ENCODE results near the gene RHCE.
A peak's percentile ranks its signal among the peaks of the same experiment; 100 is the strongest.
"Not testable (repeated sequence)": the region's sequence is repeated elsewhere in the genome, so short reads cannot be mapped to it uniquely, and the experiment has no call there.

The RHCE gene

DNA sequence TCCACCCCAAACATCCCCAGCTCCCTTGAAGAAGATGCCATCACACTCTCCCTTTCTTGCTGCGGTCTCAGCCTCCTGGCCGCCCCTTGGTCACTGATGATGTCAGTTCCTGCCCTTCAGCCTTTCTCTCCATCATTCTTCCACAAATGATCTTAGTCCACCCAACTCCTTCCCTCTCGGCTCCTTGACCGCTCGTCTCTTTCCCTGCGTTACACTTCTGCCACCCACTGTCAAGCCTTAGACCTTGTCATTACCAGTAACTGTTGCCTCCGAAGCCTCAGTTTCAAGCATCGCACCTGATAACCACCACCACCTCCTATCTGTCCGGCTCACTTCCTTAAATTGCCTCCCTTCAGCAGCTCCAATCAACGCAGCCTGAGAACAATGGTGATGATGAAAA lies 23.1 kb downstream of the RHCE start:
- DNase-seq (ENCODE audit: low read depth) = not testable (repeated sequence)

DNA sequence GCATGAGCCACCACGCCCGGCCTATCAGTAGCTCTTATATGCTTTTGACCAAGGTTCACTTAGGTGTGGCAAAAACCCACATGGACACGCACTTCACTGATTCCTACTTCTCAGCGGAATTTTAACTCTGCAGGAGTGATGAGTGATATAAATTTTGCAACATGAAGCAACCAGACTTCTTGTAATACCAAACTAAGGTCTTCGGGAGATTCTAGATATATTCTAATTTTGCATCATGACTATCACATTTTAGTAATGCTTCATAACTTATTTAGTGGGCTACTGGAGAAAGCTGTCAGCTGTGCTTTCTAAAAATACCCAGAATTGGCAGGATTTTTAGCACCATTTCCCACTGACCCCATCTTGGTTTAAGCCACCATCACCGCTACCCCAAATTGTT lies 27.8 kb downstream of the RHCE start:
- DNase-seq (ENCODE audit: low read depth) = no peak

DNA sequence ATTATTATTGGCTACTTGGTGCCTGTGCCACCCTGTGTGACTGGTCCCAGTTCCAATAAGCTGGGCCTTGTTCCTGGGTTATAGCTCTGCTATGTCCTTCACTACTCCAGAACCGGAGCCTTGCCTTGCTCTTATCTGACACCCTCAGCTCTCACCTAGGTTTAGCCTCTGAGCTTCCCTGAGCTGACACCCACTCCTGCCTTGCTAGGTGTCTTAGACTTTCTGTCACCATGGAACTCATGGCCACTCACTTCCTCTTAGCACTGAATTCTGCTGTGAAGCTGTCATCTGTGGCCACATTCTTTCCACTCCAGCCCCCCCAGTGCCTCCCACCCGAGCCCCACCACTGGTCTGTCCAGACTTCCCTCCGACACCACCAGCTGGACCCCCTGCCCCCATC lies 30.9 kb downstream of the RHCE start:
- not testable (repeated sequence) for DNase-seq (ENCODE audit: low read depth)

DNA sequence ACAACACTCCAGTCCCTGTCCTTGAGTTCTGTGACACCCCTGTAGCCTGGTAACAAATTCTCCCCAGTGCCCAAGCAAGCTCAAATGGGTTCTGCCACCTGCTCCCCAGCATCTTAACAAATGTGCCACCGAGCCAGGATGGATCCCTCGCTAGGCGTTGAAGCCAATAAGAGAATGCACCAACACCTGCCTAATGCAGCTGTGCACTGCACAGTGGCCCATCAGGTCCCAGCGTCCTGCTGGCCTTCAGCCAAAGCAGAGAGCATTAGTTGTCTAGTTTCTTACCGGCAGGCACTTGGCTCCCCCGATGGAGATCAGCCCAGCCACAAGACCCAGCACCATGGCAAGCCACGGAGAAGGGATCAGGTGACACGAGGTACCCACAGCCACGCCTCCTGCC lies 31.9 kb downstream of the RHCE start:
- DNase-seq (ENCODE audit: low read depth) = not testable (repeated sequence)

DNA sequence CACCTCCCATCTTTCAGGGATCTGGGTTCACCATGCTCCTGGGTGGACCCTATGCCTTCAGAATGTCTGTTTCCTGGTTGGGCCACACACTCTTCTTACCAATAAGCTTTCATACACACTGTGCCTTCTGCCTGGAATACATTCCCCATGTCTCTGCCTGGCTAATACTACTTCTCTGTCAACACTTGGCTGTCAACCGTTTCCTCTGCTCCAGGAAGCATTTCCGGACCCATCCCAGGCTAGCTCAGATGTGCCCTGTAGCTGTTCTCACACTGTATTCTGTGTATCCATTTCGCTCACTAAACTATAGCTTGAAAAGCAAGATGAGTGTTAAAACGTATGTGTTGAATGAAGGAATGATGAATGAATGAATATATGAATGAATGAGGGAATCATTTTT lies 33.5 kb downstream of the RHCE start:
- DNase-seq (ENCODE audit: low read depth) = not testable (repeated sequence)

DNA sequence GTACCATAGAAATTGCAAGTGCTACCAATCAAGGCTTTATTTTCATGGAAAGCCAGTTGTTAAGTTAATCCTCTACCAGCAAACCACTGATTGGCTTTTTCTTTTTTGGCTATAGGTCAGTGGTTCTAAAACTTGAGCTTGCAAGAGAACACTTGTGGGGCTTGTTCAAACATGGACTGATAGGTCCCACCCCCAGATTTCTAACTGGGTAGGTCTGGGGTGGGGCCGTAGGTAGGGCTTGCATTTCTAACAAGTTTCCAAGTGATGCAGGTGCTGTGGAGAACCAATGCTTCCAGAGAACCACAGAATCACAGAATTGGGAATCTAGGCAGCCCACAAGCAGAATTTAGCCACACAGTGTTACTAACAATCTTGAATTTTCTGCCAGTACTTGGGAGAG lies 36.8 kb downstream of the RHCE start:
- not testable (repeated sequence) for DNase-seq (ENCODE audit: low read depth)

DNA sequence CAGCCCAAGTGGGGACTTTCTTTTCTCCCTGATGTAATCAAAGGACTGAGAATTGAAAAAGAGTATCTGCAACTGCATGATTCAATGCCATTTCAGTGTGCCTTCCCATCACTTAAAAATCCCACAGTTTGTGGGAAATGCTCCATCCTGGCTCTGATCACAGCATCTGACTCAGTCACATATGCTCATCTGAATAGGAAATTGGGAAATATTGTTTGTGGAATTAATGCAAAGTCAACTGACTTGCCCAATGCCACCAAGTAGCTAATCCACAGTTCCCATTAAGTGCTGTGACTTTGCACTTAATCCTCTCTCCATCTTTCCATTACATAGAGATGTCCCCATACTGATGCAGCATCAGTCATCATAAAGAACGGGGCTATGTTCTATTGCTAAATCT lies 37.5 kb downstream of the RHCE start:
- peak; percentile 91 for DNase-seq (ENCODE audit: low read depth)

DNA sequence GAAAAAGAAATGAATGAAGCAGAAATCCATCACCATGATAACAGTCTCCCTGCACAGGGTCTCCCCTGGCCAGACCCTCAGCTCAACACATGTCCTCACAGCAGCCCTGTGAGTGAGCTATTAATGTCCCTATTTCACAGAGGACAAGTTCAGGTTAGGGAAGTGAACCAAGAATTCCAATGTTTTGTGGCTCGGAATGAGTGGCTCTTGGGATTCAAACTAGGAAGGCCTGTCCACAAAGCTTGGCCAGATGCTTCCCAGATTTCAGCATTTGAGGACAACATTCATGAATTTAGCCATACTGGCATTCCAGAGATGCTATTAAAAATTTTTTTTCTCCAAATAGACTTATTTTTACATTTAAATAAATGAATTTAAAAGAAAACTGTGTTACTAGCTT lies 38.1 kb downstream of the RHCE start:
- not testable (repeated sequence) for DNase-seq (ENCODE audit: low read depth)

DNA sequence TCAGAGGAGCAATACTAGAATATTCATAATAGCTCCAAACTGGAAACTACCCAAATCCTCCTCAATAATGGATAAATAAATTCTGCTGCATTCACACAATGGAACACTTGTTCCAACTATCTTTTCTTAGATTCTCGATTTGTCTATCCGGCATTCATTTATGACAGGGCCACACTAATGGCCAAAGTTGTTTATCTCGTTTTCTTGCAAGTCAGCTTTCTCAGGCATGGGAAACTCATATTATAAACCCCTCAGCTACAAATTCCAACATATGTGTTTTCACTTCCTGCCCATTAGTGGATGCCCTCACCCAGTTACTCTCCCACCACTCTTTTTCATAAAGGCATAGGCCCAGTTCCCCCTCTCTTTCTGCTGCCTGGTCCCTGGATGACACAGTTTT lies 42.3 kb downstream of the RHCE start:
- not testable (repeated sequence) for DNase-seq (ENCODE audit: low read depth)

DNA sequence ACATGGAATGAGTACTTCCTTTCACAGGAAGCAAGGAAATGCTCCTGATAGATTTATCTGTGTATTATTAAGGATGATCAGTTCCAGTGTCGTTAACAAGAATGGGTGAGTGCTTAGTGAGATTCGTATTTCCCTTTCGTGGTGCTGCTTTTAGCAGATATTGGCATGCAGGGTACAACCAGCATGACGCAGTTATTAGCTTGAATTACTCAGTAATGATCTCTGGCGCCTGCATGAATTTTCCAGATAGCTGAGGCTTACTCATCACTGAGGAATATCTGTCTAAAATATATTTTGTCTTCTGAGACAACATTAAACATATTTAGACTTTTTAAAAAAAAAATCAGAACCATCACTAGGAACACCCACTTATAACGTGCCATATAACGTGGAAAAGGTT lies 48.9 kb downstream of the RHCE start:
- DNase-seq (ENCODE audit: low read depth) = peak; percentile 80

DNA sequence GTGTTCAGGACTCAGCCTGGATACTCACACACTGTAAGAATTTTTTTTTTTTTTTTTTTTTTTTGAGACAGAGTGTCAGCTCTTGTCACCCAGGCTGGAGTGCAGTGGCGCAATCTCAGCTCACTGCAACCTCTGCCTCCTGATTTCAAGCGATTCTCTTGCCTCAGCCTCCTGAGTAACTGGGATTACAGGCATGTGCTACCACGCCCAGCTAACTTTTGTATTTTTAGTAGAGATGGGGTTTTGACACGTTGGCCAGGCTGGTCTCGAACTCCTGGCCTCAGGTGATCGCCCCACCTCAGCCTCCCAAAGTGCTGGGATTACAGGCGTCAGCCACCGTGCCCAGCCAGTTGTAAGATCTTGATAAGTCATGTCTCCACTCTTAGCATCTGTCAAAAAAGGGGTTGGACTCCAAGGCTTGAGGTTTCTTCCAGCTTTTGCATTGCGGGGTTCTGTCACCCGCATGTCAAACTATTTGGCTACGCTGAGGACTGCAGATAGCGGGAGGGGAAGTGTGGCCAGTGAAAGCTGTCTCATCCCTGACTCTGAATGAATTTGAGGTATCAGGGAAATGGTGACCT lies 50.8 kb downstream of the RHCE start:
- not testable (repeated sequence) for DNase-seq (ENCODE audit: low read depth)

DNA sequence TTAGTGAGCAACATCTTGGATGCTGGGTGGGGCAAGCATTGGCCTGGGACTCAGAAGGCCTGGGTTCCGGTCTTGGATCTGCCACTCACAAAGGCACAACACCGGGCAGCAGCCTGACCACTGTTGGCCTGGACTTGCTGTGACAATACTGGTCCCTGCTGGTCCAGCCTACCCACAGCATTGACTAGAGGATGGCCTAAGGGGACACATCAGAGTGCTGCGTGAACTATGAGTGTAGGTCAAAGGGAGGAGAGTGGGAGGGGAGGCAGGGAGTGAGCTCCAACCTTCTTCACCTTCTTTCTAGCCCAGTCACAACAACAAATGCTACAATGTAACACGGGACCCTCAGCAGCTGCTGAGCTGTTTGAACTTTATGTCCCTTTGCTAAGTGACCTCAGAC lies 51.4 kb downstream of the RHCE start:
- no peak for DNase-seq (ENCODE audit: low read depth)

DNA sequence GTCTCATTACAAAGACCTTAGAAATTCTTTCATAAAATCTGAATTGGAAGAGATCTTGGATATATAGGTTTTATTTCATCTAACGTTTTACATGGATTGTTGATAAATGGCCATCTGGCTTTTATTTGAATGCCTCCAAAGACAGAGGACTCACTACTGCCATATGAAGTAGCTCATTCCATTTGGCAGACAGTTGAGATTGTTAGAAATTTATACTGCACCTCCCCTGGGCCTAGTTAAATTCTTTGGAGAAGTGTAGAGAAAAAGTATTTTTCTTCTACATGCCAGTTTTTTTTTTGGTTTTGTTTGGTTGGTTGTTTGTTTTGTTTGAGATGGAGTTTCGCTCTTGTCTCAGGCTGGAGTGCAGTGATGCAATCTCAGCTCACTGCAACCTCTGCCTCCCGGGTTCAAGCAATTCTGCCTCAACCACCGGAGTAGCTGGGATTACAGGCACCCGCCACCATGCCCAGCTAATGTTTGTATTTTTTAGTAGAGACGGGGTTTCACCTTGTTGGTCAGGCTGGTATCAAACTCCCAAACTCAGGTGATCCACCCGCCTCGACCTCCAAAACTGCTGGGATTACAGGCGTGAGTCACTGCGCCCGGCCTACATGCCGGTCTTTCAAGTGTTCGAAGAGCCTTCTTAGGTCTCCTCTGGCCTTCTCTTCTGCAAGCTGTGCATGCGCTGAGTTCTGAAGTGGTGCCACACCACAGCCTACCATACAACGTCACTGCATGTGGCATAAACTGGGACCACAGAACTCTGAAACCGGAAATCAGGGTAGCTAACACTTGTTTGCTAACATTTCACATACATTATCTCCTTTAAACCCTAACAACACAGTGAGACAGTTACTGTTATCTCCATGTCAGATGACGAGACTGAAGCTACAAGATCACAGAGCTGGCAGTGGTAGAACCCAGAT lies 57.7 kb downstream of the RHCE start:
- DNase-seq (ENCODE audit: low read depth) = not testable (repeated sequence)

DNA sequence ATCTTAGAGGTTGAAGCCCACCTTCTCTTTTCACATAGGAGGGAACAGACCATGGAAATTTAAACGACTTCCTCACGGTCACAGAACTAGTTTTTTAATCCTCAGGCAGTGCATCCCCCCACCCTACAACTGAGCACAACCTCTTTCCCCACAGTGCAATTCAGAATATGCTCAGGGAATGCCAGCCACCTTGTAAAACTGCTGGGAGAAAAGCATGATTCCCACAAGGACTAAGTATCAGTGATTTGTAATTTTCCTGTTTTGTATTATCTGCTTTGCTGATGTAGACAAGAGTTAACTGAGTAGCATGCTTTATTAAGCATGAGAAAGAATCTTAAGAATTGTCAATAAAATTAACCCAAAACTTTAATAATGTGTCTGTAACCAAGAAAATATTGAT lies 58.7 kb downstream of the RHCE start:
- DNase-seq (ENCODE audit: low read depth) = peak; percentile 30

DNA sequence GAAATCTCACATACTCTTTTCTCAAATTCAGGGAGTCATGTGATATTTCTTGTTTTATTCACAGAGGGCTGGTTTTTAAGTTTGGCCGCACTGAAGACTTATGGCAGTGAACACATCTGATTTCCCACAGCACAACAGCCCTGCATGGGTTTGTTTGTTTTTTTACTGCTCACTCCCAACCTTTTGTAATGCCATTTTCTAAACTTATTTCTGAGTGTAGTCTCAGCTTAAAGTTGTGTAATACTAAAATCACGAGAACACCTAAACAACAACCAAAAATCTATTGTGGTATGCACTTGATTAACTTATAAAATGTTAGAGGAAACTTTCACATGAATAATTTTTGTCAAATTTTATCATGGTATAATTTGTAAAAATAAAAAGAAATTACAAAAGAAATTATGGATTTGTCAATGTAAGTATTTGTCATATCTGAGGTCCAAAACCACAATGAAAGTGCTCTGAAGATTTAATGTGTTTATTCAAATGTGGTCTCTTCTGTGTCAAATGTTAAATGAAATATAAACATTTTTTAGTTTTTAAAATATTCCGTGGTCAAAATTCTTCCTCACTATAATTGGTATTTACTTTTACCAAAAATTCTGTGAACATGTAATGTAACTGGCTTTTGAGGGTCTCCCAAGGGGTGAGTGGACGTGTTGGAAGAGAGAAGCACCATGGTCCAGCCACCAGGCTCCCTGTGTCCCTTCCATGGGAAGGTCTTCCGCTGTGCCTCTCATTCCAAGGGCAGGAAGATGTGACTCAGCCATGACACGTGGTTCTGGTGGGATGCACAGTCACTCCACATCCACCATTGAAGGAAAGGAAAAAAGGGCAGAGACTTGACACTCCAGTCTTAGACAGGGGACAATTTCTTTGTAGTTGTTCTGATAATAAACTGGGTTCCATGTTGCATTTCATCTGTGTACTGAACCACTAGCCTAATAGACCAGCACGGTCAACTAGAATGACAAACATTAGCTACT lies 59.7 kb downstream of the RHCE start:
- peak; percentile 51 for DNase-seq (ENCODE audit: low read depth)

DNA sequence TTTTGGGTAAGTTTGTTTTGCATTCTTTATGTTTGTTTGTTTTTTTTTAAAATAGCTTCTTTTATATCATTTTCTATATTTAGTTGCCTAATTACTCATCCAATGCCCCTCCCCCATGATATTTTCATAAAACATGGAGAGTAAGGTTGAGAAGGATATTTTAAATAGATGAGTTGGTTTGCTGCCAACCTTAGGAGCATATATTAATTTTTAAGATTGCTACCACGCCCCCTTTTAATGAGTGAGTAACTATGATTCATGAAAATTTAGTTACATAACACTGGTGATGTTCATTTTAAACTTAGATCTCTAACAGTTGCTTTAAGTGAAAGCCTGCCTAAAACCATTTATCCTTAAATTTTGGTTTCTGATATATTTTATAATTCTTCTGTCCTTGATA lies 63.8 kb downstream of the RHCE start:
- peak; percentile 46 for DNase-seq (ENCODE audit: low read depth)

DNA sequence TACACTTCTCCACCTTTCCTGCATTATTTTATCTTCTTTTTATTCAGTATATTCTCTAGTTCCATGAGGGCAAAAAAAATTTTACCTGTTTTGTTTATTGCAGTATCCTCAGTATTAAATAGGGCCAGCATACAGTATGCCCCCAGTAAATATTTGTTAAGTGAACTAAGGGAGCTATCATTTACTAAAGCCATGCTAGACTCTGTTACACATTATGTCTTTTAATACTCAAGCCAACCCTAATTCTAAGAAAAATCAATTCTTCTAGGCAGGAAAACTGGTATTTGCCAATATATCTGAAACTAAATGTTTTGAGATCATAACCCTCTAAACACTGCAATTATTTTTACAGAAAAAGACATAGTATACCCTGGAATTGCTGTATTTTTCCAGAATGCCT lies 64.2 kb downstream of the RHCE start:
- no peak for DNase-seq (ENCODE audit: low read depth)

DNA sequence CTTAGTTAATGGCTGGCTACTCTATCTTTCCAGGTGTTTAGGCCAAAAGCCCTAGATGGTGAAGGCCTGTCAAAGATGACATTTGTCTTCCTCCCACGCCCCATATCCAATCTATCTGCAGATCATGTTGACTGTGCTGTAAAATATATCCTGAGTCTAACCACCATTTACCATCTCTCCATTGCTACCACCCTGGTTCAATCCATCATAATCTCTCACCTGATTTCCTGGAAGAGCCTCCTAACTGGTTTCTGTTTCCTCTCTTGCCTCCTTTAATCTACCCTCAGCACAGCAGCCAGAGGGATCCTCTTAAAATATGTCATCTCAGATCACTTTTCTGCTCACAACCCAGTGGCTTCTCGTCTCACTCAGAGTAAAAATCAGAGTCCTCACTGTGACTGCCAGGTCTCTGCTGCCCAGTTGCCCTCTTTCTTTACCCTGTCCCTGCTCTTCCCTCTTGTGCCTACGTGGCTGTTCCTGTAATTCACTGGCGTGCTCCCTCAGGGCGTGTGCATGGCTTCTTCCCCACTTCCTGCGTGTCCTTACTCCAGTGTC lies 64.7 kb downstream of the RHCE start:
- DNase-seq (ENCODE audit: low read depth) = no peak

DNA sequence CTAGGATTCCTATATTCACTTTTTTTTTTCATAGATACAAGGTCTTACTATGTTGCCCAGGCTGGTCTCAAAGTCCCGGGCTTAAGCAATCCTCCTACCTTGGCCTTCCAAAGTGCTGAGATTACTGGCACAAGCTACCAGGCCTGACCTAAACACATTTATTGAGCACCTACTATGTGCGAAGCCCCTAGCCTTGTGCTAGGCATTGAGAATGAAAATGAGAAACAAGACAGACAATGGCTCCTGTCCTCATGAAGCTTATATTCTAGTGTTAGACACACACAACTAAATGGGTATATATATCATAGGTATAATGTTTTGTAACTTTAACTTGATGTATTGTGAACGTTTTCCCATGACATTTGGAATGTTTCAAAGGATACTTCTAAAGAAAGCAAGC lies 71.0 kb downstream of the RHCE start:
- no peak for DNase-seq (ENCODE audit: low read depth)

DNA sequence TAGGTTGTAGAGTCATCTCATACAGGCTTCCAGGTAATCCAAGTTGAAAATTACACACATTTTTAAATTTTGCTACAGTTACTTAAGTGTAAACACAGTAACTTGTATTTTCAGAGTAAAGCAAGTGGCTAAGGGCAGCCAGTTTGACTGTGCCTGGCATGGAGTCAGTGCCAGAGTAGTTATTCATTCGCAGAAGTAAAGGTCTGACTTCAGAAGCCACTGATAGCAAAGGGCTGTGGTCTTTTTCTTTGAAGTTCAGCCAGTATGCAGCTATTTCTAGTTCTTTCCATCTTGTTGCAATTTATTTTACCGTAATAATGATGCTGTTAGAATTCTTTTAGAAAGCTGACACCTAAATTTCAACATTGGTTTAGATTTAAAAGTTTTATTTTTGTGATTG lies 73.1 kb downstream of the RHCE start:
- no peak for DNase-seq (ENCODE audit: low read depth)

DNA sequence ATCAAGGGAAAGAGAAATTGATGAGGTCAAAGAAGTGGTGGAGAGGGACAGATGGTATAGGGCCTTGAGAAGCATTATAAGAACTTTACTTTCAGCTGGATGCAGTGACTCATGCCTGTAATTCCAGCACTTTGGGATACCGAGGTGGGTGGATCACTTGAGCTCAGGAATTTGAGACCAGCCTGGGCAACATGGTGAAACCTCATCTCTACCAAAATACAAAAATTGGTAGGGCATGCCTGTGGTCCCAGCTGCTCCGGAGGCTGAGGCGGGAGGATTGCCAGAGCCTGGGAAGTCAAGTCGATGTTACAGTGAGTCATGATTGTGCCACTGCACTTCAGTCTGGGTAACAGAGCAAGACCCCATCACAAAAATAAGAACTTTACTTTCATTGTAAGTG lies 76.8 kb downstream of the RHCE start:
- peak; percentile 77 for DNase-seq (ENCODE audit: low read depth)

DNA sequence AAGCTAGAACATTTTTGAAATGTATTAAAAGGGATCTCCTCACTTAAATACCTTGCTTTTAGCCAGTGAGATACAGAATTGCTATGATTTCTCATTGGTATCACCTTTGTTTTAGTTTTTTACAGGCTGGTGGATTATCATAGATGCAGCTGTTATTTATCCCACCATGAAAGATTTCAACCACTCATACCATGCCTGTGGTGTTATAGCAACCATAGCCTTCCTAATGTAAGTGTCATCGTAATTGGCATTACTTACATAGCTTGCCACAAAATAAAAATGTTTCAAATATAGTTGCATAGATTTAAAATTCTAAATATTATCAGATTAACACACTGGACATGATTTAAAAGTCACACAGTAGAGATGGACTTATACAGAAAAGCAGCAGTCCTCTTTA lies 77.8 kb downstream of the RHCE start:
- no peak for DNase-seq (ENCODE audit: low read depth)
